Spleen (tissue), 11 donors: ENCODE measurements around the gene SNX17. TPM values are rescaled to one million over a fixed set of nuclear protein-coding genes. Genes with fewer than 3 reads are reported as not detected.

Experiments
- DNase-seq: peaks from one replicate; pipeline ENCODE4 v3.0.0-alpha.2; 2020
- H3K27ac ChIP-seq, 8 donors: fragments of 200-600 bp; sonication (generic) in 7 of 8; 1 replicate in 4 of 8; 2 replicates in 4 of 8; pipeline versions ENCODE4 v1.5.0 to v1.8.0; 2016 to 2021; ENCODE audit warnings: inconsistent platforms in 4 of 8, mild to moderate bottlenecking in 4 of 8, moderate library complexity in 1 of 8
- H3K27me3 ChIP-seq, 7 donors: fragments of 200-600 bp; sonication (generic) in 6 of 7; replicated peaks in 1 of 7; 1 replicate in 4 of 7; 2 replicates in 3 of 7; pipeline versions ENCODE4 v1.5.0 to v1.8.0; 2016 to 2021; ENCODE audit warnings: inconsistent platforms in 3 of 7, mild to moderate bottlenecking in 1 of 7
- H3K36me3 ChIP-seq, 6 donors: fragments of 200-600 bp; sonication (generic) in 5 of 6; 1 replicate in 4 of 6; 2 replicates in 2 of 6; pipeline versions ENCODE4 v1.5.0 to v1.8.0; 2016 to 2021; ENCODE audit warnings: inconsistent platforms in 2 of 6
- H3K4me1 ChIP-seq, 6 donors: fragments of 200-600 bp; sonication (generic) in 5 of 6; 1 replicate in 3 of 6; 2 replicates in 3 of 6; pipeline versions ENCODE4 v1.5.0 to v1.8.0; 2016 to 2021; ENCODE audit warnings: inconsistent platforms in 3 of 6
- H3K4me3 ChIP-seq, 8 donors: fragments of 200-600 bp; sonication (generic) in 7 of 8; 1 replicate in 4 of 8; 2 replicates in 4 of 8; pipeline versions ENCODE4 v1.5.0 to v1.8.0; 2016 to 2021; ENCODE audit warnings: inconsistent platforms in 4 of 8, mild to moderate bottlenecking in 4 of 8, moderate library complexity in 2 of 8
- H3K9me3 ChIP-seq, 8 donors: fragments of 200-600 bp; sonication (generic) in 7 of 8; 1 replicate in 4 of 8; 2 replicates in 4 of 8; pipeline versions ENCODE4 v1.5.0 to v1.8.0; 2016 to 2021; ENCODE audit warnings: inconsistent platforms in 4 of 8
- CTCF ChIP-seq, 11 experiments: fragments of 200-600 bp in 7 of 11; fragments of 450-650 bp in 4 of 11; sonication (generic) in 4 of 11; IDR thresholded peaks in 8 of 11; conservative IDR thresholded peaks in 3 of 11; 1 replicate in 7 of 11; 2 replicates in 4 of 11; pipeline versions ENCODE4 v1.4.0 to v1.8.0; 2016 to 2021; ENCODE audit warnings: antibody characterized with exemption in 11 of 11, inconsistent platforms in 4 of 11, mild to moderate bottlenecking in 1 of 11
- POLR2A ChIP-seq, 3 donors: fragments of 450-650 bp; IDR thresholded peaks; one replicate each; pipeline ENCODE4 v1.5.1; 2017; ENCODE audit warnings: antibody characterized with exemption in 3 of 3, mild to moderate bottlenecking in 1 of 3
- POLR2AphosphoS5 ChIP-seq, 3 donors: sonication (generic); formaldehyde crosslinking; IDR thresholded peaks; one replicate each; pipeline ENCODE4 v1.5.1; 2017; ENCODE audit warnings: antibody characterized with exemption in 3 of 3
- WGBS, 5 donors: extraction: QIAGEN DNeasy Blood & Tissue Kit in 3 of 5; methylation state at CpG; one replicate each; pipeline versions ENCODE4 v1.1.5 to v1.1.7; 2013 to 2018; 5-methylcytosine and 5-hydroxymethylcytosine counted together
- intact Hi-C: fragments of 100-400 bp; cut with DNase I; formaldehyde crosslinking; loops from one replicate; pipeline ENCODE4 v1.15.0; 2023; ENCODE audit warnings: low total_unique reads
- polyA plus RNA-seq, 3 donors: library from polyadenylated mRNA; stranded (reverse); fragments of 200-250 nt; gene quantifications; one replicate each; pipeline ENCODE4 v1.2.1, GENCODE V29; 2013
- total RNA-seq, 7 donors: library from RNA; depleted of rRNA in 3 of 7; stranded (reverse); fragments of >200 nt in 3 of 7; fragmentation: NEBNext Ultra II Directional in 4 of 7; extraction: Animal tissue kit (Norgen Biotek cat#: 25700) in 4 of 7; gene quantifications; one replicate each; pipeline versions ENCODE4 v1.1.0 to v1.2.1, GENCODE V29; 2016 to 2021
- donor health status: healthy with polysubstance abuse.
- donor health status: DM: no; HTN: no; CAD: no; lungs with moderate emphysema.
- donor health status: DM: no; HTN: no; CAD: no.
- donor health status: Bipolar disorder and iron deficiency.
- donor health status: healthy.
- donor health status: DM: no; HTN: no; CAD: no.
- donor health status: DM: yes; HTN: yes; CAD: no.

SNX17 gene
- total and polyA plus RNA-seq, 10 donors: 84.9 to 140 (median 117) TPM

GRCh38 chr2:27409321-27410073 lies 39.1 kb downstream of the SNX17 start, which contains the start of gene PPM1G:
TSS of gene PPM1G (minus strand) at chr2:27409591. CDS start at chr2:27409422, 169 bp downstream.
- H3K4me1 ChIP-seq: peaks cover 15 to 54% (median 39%) of the 10 kb centered on the region in 6 donors
- H3K4me3 ChIP-seq: peak within 1 kb of the TSS; percentile 88 to 100 (median 99)
- DNase-seq: peak; percentile 99
- intact Hi-C loops: no loop called here
- WGBS, 5 donors: 1 to 3% (median 2%) methylated on average over 50 to 82 of the region's 82 CpGs
- no peaks in the 10 kb centered on the region for H3K9me3 ChIP-seq
- no peaks in the 10 kb centered on the region for H3K27me3 ChIP-seq
- peak in 6 of 11 experiments; percentile 14 to 52 (median 40) for TF ChIP-seq CTCF (IDR thresholded peaks at IDR 0.05 in 8 of 11, conservative IDR thresholded peaks at IDR 0.05 in 3 of 11)
- peak; percentile 94 to 96 (median 95) for TF ChIP-seq POLR2AphosphoS5 (IDR thresholded peaks at IDR 0.05)
- no peak for TF ChIP-seq POLR2A (IDR thresholded peaks at IDR 0.05)
- peak within 1 kb of the TSS; percentile 80 to 94 (median 89) for H3K27ac ChIP-seq
- H3K36me3 ChIP-seq: peaks cover 0 to 27% (median 2%) of the 10 kb centered on the region in 6 donors

- TF ChIP-seq CTCF (IDR thresholded peaks at IDR 0.05 in 8 of 11, conservative IDR thresholded peaks at IDR 0.05 in 3 of 11) (no peak), POLR2A (IDR thresholded peaks at IDR 0.05) (no peak), POLR2AphosphoS5 (IDR thresholded peaks at IDR 0.05) (no peak)
- Histone ChIP-seq H3K27ac (no peak overlapping the region), H3K36me3 (peaks cover 0 to 2% (median 0%) of the 10 kb centered on the region in 6 donors), H3K4me3 (no peak overlapping the region), H3K4me1 (peaks cover 12 to 23% (median 21%) of the 10 kb centered on the region in 6 donors), H3K27me3 (no peaks in the 10 kb centered on the region), H3K9me3 (no peaks in the 10 kb centered on the region)
- 86 to 95% (median 90%) methylated on average over 9 of the region's 9 CpGs for WGBS, 5 donors
- DNase-seq: no peak
- intact Hi-C loops: no loop called here
These were observed 42.2 kb downstream of the SNX17 start for GRCh38 chr2:27412419-27413152.

GRCh38 chr2:27416151-27416550 lies 45.7 kb downstream of the SNX17 start:
- WGBS, 5 donors: 91 to 97% (median 94%) methylated on average over 6 of the region's 6 CpGs
- H3K4me3 ChIP-seq: no peak overlapping the region
- no peak overlapping the region for H3K27ac ChIP-seq
- no peaks in the 10 kb centered on the region for H3K27me3 ChIP-seq
- no peaks in the 10 kb centered on the region for H3K36me3 ChIP-seq
- TF ChIP-seq POLR2A (IDR thresholded peaks at IDR 0.05) (no peak), POLR2AphosphoS5 (IDR thresholded peaks at IDR 0.05) (no peak), CTCF (IDR thresholded peaks at IDR 0.05 in 8 of 11, conservative IDR thresholded peaks at IDR 0.05 in 3 of 11) (no peak)
- H3K9me3 ChIP-seq: no peaks in the 10 kb centered on the region
- DNase-seq: no peak
- H3K4me1 ChIP-seq: no peaks in the 10 kb centered on the region
- intact Hi-C loops: no loop called here

GRCh38 chr2:27420996-27421395 lies 50.6 kb downstream of the SNX17 start:
- intact Hi-C loops: no loop called here
- no peaks in the 10 kb centered on the region for H3K4me1 ChIP-seq
- TF ChIP-seq POLR2A (IDR thresholded peaks at IDR 0.05) (no peak), POLR2AphosphoS5 (IDR thresholded peaks at IDR 0.05) (no peak), CTCF (IDR thresholded peaks at IDR 0.05 in 8 of 11, conservative IDR thresholded peaks at IDR 0.05 in 3 of 11) (no peak)
- H3K4me3 ChIP-seq: no peak overlapping the region
- H3K36me3 ChIP-seq: no peaks in the 10 kb centered on the region
- no peaks in the 10 kb centered on the region for H3K27me3 ChIP-seq
- DNase-seq: no peak
- H3K9me3 ChIP-seq: no peaks in the 10 kb centered on the region
- no peak overlapping the region for H3K27ac ChIP-seq
